Keratinocyte (primary cell): ENCODE results near the gene SLC13A3.

ENCODE experiments used
- CTCF ChIP-seq, 3 experiments: IDR thresholded peaks in 1 of 3; conservative IDR thresholded peaks in 1 of 3; optimal IDR thresholded peaks in 1 of 3; 2 replicates in 2 of 3; 3 replicates in 1 of 3; pipeline versions ENCODE3 to v1.5.1; 2011; ENCODE audit warnings: low read length in 3 of 3, mild to moderate bottlenecking in 3 of 3, moderate library complexity in 2 of 3, control low read depth in 1 of 3, inconsistent platforms in 1 of 3; ENCODE audit not compliant: insufficient read depth in 2 of 3; ENCODE audit errors: extremely low read depth in 1 of 3
- EZH2 ChIP-seq: IDR thresholded peaks from one replicate; pipeline ENCODE4 v1.6.1; 2012; ENCODE audit warnings: inconsistent platforms, mild to moderate bottlenecking, low read length, moderate library complexity

GRCh38 chr20:46637020-46637419 is 14.2 kb downstream of the SLC13A3 start:
- TF ChIP-seq CTCF (optimal IDR thresholded peaks at IDR 0.05 in 1 of 3, IDR thresholded peaks at IDR 0.05 in 1 of 3, conservative IDR thresholded peaks at IDR 0.05 in 1 of 3; ENCODE audit: extremely low read depth in 1 of 3, insufficient read depth in 2 of 3, low read length in 3 of 3) (no peak), EZH2 (no peak)
